ENCODE measurements around the gene PLPP3.

Gene PLPP3

DNA sequence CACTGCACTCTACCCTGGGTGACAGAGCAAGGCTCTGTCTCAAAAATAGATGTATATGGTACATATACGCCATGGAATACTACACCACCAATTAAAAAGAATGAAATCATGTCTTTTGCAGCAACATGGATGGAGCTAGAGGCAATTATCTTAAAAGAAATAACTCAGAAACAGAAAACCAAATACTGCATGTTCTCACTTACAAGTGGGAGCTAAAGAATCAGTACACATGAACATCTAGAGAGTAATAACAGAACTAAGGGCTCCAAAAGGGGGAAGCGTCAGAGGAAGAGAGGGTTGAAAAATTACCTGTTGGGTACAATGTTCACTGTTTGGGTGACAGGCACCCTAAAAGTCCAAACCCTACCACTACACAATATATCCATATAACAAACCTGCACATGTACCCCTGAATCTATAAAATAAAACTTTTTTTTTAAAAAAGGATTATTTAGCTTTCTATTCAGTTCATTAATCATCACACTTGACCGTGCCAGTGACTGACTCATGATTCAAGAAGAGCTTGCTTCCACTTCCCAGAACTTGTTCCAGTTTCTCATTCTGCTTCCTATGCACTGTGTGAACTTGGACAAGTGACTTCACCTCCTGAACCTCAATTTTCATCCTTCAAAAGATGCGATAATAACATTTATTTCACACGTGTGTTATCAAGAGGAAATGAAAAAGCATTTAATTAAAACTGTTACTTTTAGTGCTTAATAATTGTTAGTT is 109.6 kb downstream of the PLPP3 start:
- TF ChIP-seq, protein P1, sequence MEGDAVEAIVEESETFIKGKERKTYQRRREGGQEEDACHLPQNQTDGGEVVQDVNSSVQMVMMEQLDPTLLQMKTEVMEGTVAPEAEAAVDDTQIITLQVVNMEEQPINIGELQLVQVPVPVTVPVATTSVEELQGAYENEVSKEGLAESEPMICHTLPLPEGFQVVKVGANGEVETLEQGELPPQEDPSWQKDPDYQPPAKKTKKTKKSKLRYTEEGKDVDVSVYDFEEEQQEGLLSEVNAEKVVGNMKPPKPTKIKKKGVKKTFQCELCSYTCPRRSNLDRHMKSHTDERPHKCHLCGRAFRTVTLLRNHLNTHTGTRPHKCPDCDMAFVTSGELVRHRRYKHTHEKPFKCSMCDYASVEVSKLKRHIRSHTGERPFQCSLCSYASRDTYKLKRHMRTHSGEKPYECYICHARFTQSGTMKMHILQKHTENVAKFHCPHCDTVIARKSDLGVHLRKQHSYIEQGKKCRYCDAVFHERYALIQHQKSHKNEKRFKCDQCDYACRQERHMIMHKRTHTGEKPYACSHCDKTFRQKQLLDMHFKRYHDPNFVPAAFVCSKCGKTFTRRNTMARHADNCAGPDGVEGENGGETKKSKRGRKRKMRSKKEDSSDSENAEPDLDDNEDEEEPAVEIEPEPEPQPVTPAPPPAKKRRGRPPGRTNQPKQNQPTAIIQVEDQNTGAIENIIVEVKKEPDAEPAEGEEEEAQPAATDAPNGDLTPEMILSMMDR (conservative IDR thresholded peaks at IDR 0.05; ENCODE audit: control insufficient read depth, insufficient read depth, low read depth, low read length) = no peak
- peak; percentile 87 for DNase-seq (ENCODE audit: low read depth)
- no peak overlapping the region for H3K4me3 ChIP-seq (ENCODE audit: control insufficient read depth, low read depth, low read length)

DNA sequence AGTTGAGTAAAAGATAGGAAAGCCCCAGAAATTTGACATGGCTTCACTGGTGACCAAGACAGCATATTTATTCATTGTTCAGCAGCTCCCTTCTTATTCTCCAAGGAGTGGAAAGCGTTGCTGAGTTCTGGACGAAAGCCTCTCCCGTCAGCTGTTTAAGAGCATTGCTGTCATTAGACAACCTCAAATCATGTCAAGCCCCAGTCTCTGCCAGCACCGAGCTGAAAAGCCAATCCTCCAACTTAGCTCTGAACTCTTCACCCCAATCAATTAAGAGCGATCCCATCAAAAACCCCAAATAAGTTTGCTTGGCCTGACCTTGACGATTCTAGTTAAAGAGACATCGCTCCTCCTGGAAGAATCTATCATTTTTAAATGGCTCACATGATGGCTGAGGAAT is 110.8 kb downstream of the PLPP3 start:
- H3K4me3 ChIP-seq (ENCODE audit: control insufficient read depth, low read depth, low read length) = no peak overlapping the region
- DNase-seq (ENCODE audit: low read depth) = peak; percentile 41
- TF ChIP-seq, protein P1 (conservative IDR thresholded peaks at IDR 0.05; ENCODE audit: control insufficient read depth, insufficient read depth, low read depth, low read length) = no peak

DNA sequence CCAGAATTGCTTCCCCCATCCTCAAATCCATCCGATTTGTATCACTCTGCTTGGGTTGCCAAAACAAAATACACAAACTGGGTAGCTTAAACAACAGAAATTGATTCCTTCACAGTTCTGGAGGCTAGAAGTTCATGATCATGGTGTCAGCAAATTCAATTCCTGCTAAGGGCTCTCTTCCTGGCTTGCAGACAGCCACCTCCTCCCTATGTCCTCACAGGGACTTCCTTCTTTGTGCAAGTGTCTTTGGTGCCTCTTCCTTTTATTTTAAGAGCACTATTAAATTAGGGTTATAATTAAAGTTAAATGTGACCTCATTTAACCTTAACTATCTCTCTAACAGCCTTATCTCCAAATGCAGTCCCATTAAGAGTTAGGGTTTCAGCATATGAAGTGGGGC is 112.8 kb downstream of the PLPP3 start:
- no peak overlapping the region for H3K4me3 ChIP-seq (ENCODE audit: control insufficient read depth, low read depth, low read length)
- no peak for DNase-seq (ENCODE audit: low read depth)
- TF ChIP-seq, protein P1 (conservative IDR thresholded peaks at IDR 0.05; ENCODE audit: control insufficient read depth, insufficient read depth, low read depth, low read length) = no peak

DNA sequence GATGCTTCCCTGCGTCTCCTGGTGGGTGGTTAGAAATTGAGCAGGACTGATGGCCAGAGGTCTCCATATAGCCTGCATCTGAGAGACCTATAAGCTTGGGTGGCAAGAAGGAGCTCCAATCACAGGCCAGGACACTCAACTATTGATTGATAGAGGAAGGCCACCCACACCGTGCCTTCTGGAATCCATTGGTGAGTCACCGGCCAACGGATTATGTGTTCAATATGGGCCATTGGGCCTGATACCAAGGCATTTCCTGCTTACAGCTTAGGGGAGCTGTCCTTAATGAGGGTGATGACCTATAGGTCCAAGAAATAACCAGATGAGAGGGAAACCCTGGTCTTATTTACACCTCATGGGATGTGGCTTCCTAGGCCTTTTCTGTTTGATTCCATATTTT is 115.1 kb downstream of the PLPP3 start:
- DNase-seq (ENCODE audit: low read depth) = peak; percentile 42
- TF ChIP-seq, protein P1 (conservative IDR thresholded peaks at IDR 0.05; ENCODE audit: control insufficient read depth, insufficient read depth, low read depth, low read length) = no peak
- H3K4me3 ChIP-seq (ENCODE audit: control insufficient read depth, low read depth, low read length) = no peak overlapping the region

DNA sequence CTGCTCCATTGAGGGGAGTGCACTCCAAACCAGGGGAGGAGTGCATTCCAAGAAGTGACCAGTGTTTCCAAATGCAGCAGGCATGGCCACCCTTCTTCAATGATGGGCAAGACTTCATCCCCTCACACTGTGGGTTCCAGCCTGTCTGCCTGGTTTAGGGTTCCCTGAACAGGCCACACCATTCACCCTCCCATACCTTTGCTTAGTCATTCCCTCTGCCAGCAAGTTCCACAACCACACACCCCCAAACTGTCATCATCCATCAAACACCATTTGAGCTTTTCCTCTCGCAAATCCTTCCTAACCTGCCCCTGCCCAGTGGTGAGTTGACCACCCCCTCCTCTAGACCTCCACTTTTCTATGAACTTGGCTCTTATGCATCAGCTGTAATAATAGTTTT is 116.0 kb downstream of the PLPP3 start:
- TF ChIP-seq, protein P1 (conservative IDR thresholded peaks at IDR 0.05; ENCODE audit: control insufficient read depth, insufficient read depth, low read depth, low read length) = no peak
- no peak for DNase-seq (ENCODE audit: low read depth)
- no peak overlapping the region for H3K4me3 ChIP-seq (ENCODE audit: control insufficient read depth, low read depth, low read length)

DNA sequence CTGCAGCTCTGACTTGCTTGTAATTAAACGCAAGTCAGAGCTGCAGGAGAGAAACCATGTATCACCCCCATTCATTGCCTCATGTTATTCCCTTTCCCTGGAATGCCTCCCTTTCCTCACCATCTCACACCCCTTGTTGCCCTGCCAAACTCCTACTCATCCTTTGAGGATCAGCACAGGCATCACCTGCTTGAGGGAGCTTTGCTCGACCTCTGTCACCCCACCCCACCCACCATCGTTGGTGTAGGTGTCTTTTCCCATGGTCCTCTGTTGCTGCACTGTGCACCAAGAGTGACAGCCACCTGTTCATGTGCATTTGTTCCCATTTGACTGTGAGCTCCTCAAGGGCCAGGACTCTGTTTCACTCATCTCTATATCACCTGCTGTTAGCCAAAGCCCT is 117.2 kb downstream of the PLPP3 start:
- H3K4me3 ChIP-seq (ENCODE audit: control insufficient read depth, low read depth, low read length) = no peak overlapping the region
- no peak for DNase-seq (ENCODE audit: low read depth)
- TF ChIP-seq, protein P1 (conservative IDR thresholded peaks at IDR 0.05; ENCODE audit: control insufficient read depth, insufficient read depth, low read depth, low read length) = no peak

All from fibroblast of mammary gland (primary cell).